H1 (cell line): ENCODE data around the gene COMMD7. TPM values are rescaled to one million over a fixed set of nuclear protein-coding genes. Genes with fewer than 3 reads are reported as not detected.
"Not testable (repeated sequence)": the region's sequence is repeated elsewhere in the genome, so short reads cannot be mapped to it uniquely, and the experiment has no call there.

ENCODE experiments used
- CTCF ChIA-PET: fragments of 300-600 bp; sonication (Branson Sonifier 250); formaldehyde crosslinking; loops from one replicate; lab custom pipeline; 2021; ENCODE audit not compliant: partially characterized antibody; lab: Charles Lee
- POLR2A ChIA-PET: fragments of 300-600 bp; sonication (Branson Sonifier 250); formaldehyde crosslinking; loops from one replicate; lab custom pipeline; 2021; ENCODE audit warnings: inconsistent platforms; ENCODE audit not compliant: partially characterized antibody; lab: Charles Lee
- DNase-seq, 2 experiments: peaks; one replicate each; pipeline versions ENCODE4 v3.0.0 to v3.0.0-alpha.2; 2010 to 2022; ENCODE audit warnings: low spot score in 2 of 2, low read depth in 1 of 2, mixed read lengths in 1 of 2
- FAIRE-seq: peaks from 2 replicates; lab custom pipeline; 2011; peaks lifted over from hg19 to GRCh38; lab: Jason Lieb, UNC
- H2AFZ ChIP-seq: 2 replicates; pipeline ENCODE4 v1.8.1; 2012; ENCODE audit warnings: low read length, inconsistent platforms
- H2AK5ac ChIP-seq: 2 replicates; pipeline ENCODE4 v1.6.1; 2013; ENCODE audit warnings: low read depth, low read length
- H2BK120ac ChIP-seq: replicated peaks from 2 replicates; pipeline ENCODE3; 2013; ENCODE audit warnings: low read depth, low read length, inconsistent platforms
- H2BK12ac ChIP-seq: 2 replicates; pipeline ENCODE4 v1.6.1; 2013; ENCODE audit warnings: low read depth, low read length
- H2BK15ac ChIP-seq: 2 replicates; pipeline ENCODE4 v1.6.1; 2013; ENCODE audit warnings: low read length
- H2BK20ac ChIP-seq: 2 replicates; pipeline ENCODE4 v1.6.1; 2013; ENCODE audit warnings: low read length
- H2BK5ac ChIP-seq: 2 replicates; pipeline ENCODE4 v1.6.1; 2013; ENCODE audit warnings: low read depth, low read length
- H3K14ac ChIP-seq: 2 replicates; pipeline ENCODE4 v1.6.1; 2013; ENCODE audit warnings: inconsistent platforms; ENCODE audit not compliant: insufficient read length
- H3K18ac ChIP-seq: 2 replicates; pipeline ENCODE4 v1.6.1; 2013; ENCODE audit warnings: low read length; ENCODE audit errors: extremely low read depth
- H3K23ac ChIP-seq: 2 replicates; pipeline ENCODE4 v1.6.1; 2013; ENCODE audit warnings: inconsistent platforms; ENCODE audit not compliant: insufficient read length
- H3K23me2 ChIP-seq: 2 replicates; pipeline ENCODE4 v1.6.1; 2013; ENCODE audit warnings: low read depth, low read length
- H3K27ac ChIP-seq: 2 replicates; pipeline ENCODE4 v1.6.1; 2011; ENCODE audit warnings: low read depth, low read length, inconsistent platforms
- H3K27me3 ChIP-seq, 4 experiments: replicated peaks in 1 of 4; 1 replicate in 1 of 4; 2 replicates in 3 of 4; pipeline versions ENCODE4 v1.6.1 to v1.8.1; 2011 to 2013; ENCODE audit warnings: low read length in 3 of 4, mild to moderate bottlenecking in 3 of 4, inconsistent platforms in 2 of 4, mixed read lengths in 2 of 4, moderate library complexity in 1 of 4; ENCODE audit not compliant: control insufficient read depth in 3 of 4, insufficient read depth in 3 of 4; ENCODE audit errors: extremely low read depth in 1 of 4
- H3K36me3 ChIP-seq, 4 experiments: 2 replicates each; pipeline versions ENCODE4 v1.6.1 to v1.8.1; 2011 to 2013; ENCODE audit warnings: mild to moderate bottlenecking in 4 of 4, low read length in 3 of 4, moderate library complexity in 2 of 4, control low read depth in 1 of 4, inconsistent platforms in 1 of 4; ENCODE audit not compliant: insufficient read depth in 4 of 4, control insufficient read depth in 2 of 4
- H3K4ac ChIP-seq: replicated peaks from 2 replicates; pipeline ENCODE3; 2013; ENCODE audit warnings: low read length, low read depth, mixed read lengths, inconsistent platforms; ENCODE audit not compliant: insufficient read length
- H3K4me1 ChIP-seq, 4 experiments: replicated peaks in 1 of 4; 1 replicate in 1 of 4; 2 replicates in 3 of 4; pipeline versions ENCODE4 v1.6.1 to v1.8.1; 2011 to 2013; ENCODE audit warnings: low read length in 3 of 4, inconsistent platforms in 2 of 4, mixed read lengths in 1 of 4; ENCODE audit not compliant: insufficient read depth in 4 of 4, control insufficient read depth in 3 of 4
- H3K4me2 ChIP-seq, 2 experiments: 2 replicates each; pipeline versions ENCODE4 v1.6.1 to v1.8.1; 2011 to 2013; ENCODE audit warnings: low read depth in 2 of 2, low read length in 2 of 2, control low read depth in 1 of 2, inconsistent platforms in 1 of 2, mild to moderate bottlenecking in 1 of 2; ENCODE audit not compliant: insufficient read depth in 1 of 2
- H3K4me3 ChIP-seq, 4 experiments: fragments of 200-600, 300-600 bp in 1 of 4; sonication (generic), shearing (Covaris generic), sonication (Bioruptor Twin) in 1 of 4; 2 replicates each; pipeline versions ENCODE4 v1.5.1 to v1.8.1; 2011 to 2016; ENCODE audit warnings: low read length in 4 of 4, low read depth in 3 of 4, control low read depth in 2 of 4, inconsistent platforms in 2 of 4, mild to moderate bottlenecking in 2 of 4, mixed read lengths in 1 of 4, moderate library complexity in 1 of 4; ENCODE audit not compliant: insufficient read depth in 2 of 4; ENCODE audit errors: extremely low read depth in 1 of 4
- H3K56ac ChIP-seq: replicated peaks from 2 replicates; pipeline ENCODE3; 2013; ENCODE audit warnings: low read depth, mild to moderate bottlenecking, mixed read lengths, low read length, inconsistent platforms; ENCODE audit not compliant: insufficient read length
- H3K79me1 ChIP-seq: 2 replicates; pipeline ENCODE4 v1.6.1; 2013; ENCODE audit warnings: low read depth, low read length, control low read depth
- H3K79me2 ChIP-seq, 2 experiments: 2 replicates each; pipeline versions ENCODE4 v1.6.1 to v1.8.1; 2012 to 2013; ENCODE audit warnings: low read length in 2 of 2, mild to moderate bottlenecking in 2 of 2, inconsistent platforms in 1 of 2; ENCODE audit not compliant: insufficient read depth in 2 of 2, control insufficient read depth in 1 of 2
- H3K9ac ChIP-seq, 4 experiments: replicated peaks in 1 of 4; 1 replicate in 1 of 4; 2 replicates in 3 of 4; pipeline versions ENCODE4 v1.6.1 to v1.8.1; 2011 to 2013; ENCODE audit warnings: low read depth in 3 of 4, low read length in 3 of 4, control low read depth in 2 of 4, mild to moderate bottlenecking in 2 of 4, moderate library complexity in 2 of 4, inconsistent platforms in 1 of 4; ENCODE audit errors: extremely low read depth in 1 of 4
- H3K9me3 ChIP-seq, 2 experiments: 2 replicates each; pipeline versions ENCODE4 v1.6.1 to v1.8.1; 2012 to 2013; ENCODE audit warnings: mild to moderate bottlenecking in 2 of 2, moderate library complexity in 2 of 2, control low read depth in 1 of 2, inconsistent platforms in 1 of 2, low read depth in 1 of 2, low read length in 1 of 2, mixed read lengths in 1 of 2; ENCODE audit not compliant: insufficient read depth in 2 of 2
- H4K20me1 ChIP-seq, 2 experiments: replicated peaks in 1 of 2; 2 replicates each; pipeline versions ENCODE3 to v1.8.1; 2011 to 2013; ENCODE audit warnings: inconsistent platforms in 2 of 2, low read length in 2 of 2, mild to moderate bottlenecking in 1 of 2; ENCODE audit not compliant: insufficient read depth in 2 of 2, control insufficient read depth in 1 of 2
- H4K5ac ChIP-seq: 2 replicates; pipeline ENCODE4 v1.6.1; 2013; ENCODE audit warnings: low read length, low read depth, mixed read lengths, inconsistent platforms; ENCODE audit not compliant: insufficient read length
- H4K8ac ChIP-seq: 2 replicates; pipeline ENCODE4 v1.8.0; 2013; ENCODE audit warnings: mild to moderate bottlenecking, moderate library complexity, low read length, inconsistent platforms; ENCODE audit not compliant: insufficient read depth; ENCODE audit errors: extremely low read depth
- H4K91ac ChIP-seq: replicated peaks from 2 replicates; pipeline ENCODE3; 2013; ENCODE audit warnings: low read length, mixed read lengths, inconsistent platforms; ENCODE audit not compliant: insufficient read length
- WGBS, 2 experiments: shearing (Covaris generic) in 1 of 2; methylation state at CpG; one replicate each; pipeline versions ENCODE4 v1.1.6 to v1.1.7; 2013 to 2015; ENCODE audit warnings: low lambda C conversion rate in 2 of 2, mixed read lengths in 2 of 2, inconsistent platforms in 1 of 2, low coverage in 1 of 2, missing lambda C conversion rate in 1 of 2; ENCODE audit not compliant: insufficient replicate concordance in 2 of 2, insufficient coverage in 1 of 2, insufficient read length in 1 of 2; ENCODE audit errors: extremely low coverage in 1 of 2, missing lambda C conversion rate in 1 of 2; 5-methylcytosine and 5-hydroxymethylcytosine counted together
- polyA plus RNA-seq, 7 experiments: library from polyadenylated mRNA; depleted of rRNA in 3 of 7; stranded (reverse) in 5 of 7; unstranded in 2 of 7; fragments of >200 nt in 5 of 7; fragments of 200-250 nt in 2 of 7; gene quantifications; 1 replicate in 5 of 7; 2 replicates in 1 of 7; 4 replicates in 1 of 7; pipeline versions ENCODE4 v1.2.1 to v1.2.3, GENCODE V29; 2011 to 2013; ENCODE audit warnings: missing spikeins in 2 of 7, mixed read lengths in 2 of 7
- total RNA-seq: library from RNA; stranded (reverse); fragmentation: NEBNext Ultra II Directional; extraction: Animal tissue kit (Norgen Biotek cat#: 25700); gene quantifications from 2 replicates; pipeline ENCODE4 v1.2.1, GENCODE V29; 2021

Gene COMMD7
- total and polyA plus RNA-seq, 2 of the 8 experiments (the other 6 are each of a cell fraction or from before 2014, with no cell fraction given) = 39.4 to 48.9 TPM

- not testable (repeated sequence) for H4K8ac ChIP-seq, H4K91ac ChIP-seq, H4K20me1 ChIP-seq, H2AFZ ChIP-seq, H3K4me2 ChIP-seq, FAIRE-seq, H2BK120ac ChIP-seq, H2AK5ac ChIP-seq, H3K18ac ChIP-seq, H3K56ac ChIP-seq, H3K27ac ChIP-seq, H2BK12ac ChIP-seq, H3K79me1 ChIP-seq, H3K27me3 ChIP-seq, H4K5ac ChIP-seq, H3K9ac ChIP-seq, H3K4me3 ChIP-seq, H2BK20ac ChIP-seq, DNase-seq, H3K23ac ChIP-seq, H2BK5ac ChIP-seq, H3K14ac ChIP-seq, H3K4ac ChIP-seq, H3K23me2 ChIP-seq, H3K9me3 ChIP-seq, H2BK15ac ChIP-seq
- Histone ChIP-seq H3K4me1 (peaks cover 2 to 19% (median 6%) of the 10 kb centered on the region in 4 experiments; a peak in 6 of 7 replicates), H3K36me3 (peaks cover 2 to 15% (median 5%) of the 10 kb centered on the region in 4 experiments; a peak in 5 of 8 replicates), H3K79me2 (peaks cover 0 to 19% of the 10 kb centered on the region in 2 experiments; a peak in 3 of 4 replicates)
- WGBS, 2 experiments = 86% methylated on average over 14 of the region's 15 CpGs; no CpG with 5 or more reads in 1 of the 2 experiments
- ChIA-PET POLR2A (interaction anchor here (0.7 to 2.8 kb wide), 6 partner anchors 16 to 69 kb away, joined by 3 to 8 read pairs (median 4); partner anchors contain the start of gene DNMT3B), CTCF (interaction anchor here (0.9 to 4.3 kb wide), 3 partner anchors 9 to 69 kb away, joined by 3 to 13 read pairs (median 3); no protein-coding TSS in a partner anchor)
Measured at GRCh38 chr20:32709029-32709631, 34.1 kb downstream of the COMMD7 start.
